Stimulated activated CD8-positive, alpha-beta memory T cell treated with anti-CD3 and anti-CD28 coated beads, Interleukin-4, amount 100 ng/mL, for 24 hours (primary cell): ENCODE measurements around the gene ZNF778.
A peak's percentile ranks its signal among the peaks of the same experiment; 100 is the strongest.
"Not testable (repeated sequence)": the region's sequence is repeated elsewhere in the genome, so short reads cannot be mapped to it uniquely, and the experiment has no call there.

Experiments used
- DNase-seq: peaks from one replicate; pipeline ENCODE4 v3.0.0-alpha.2; 2020; ENCODE audit warnings: low read depth

ZNF778 gene

GRCh38 chr16:89183463-89183862, 34.0 kb upstream of the ZNF778 start:
- no peak for DNase-seq

GRCh38 chr16:89183975-89184676, 33.4 kb upstream of the ZNF778 start:
- DNase-seq: no peak

- no peak for DNase-seq
Measured at GRCh38 chr16:89184677-89184932, 32.9 kb upstream of the ZNF778 start.

GRCh38 chr16:89184933-89185794, 32.3 kb upstream of the ZNF778 start:
- no peak for DNase-seq

GRCh38 chr16:89185887-89186592, 31.5 kb upstream of the ZNF778 start:
- not testable (repeated sequence) for DNase-seq

GRCh38 chr16:89186593-89187031, 30.9 kb upstream of the ZNF778 start:
- DNase-seq: not testable (repeated sequence)

- DNase-seq: no peak
Measured at GRCh38 chr16:89187032-89187769, 30.3 kb upstream of the ZNF778 start.

GRCh38 chr16:89187770-89188392, 29.6 kb upstream of the ZNF778 start:
- DNase-seq: no peak

- not testable (repeated sequence) for DNase-seq
Measured at GRCh38 chr16:89188471-89189357, 28.8 kb upstream of the ZNF778 start.

- DNase-seq: no peak
Measured at GRCh38 chr16:89189358-89190025, 28.0 kb upstream of the ZNF778 start.

- no peak for DNase-seq
Measured at GRCh38 chr16:89190150-89190958, 27.1 kb upstream of the ZNF778 start.

GRCh38 chr16:89191033-89191900, 26.2 kb upstream of the ZNF778 start:
- DNase-seq: no peak

- no peak for DNase-seq
Measured at GRCh38 chr16:89191901-89192185, 25.7 kb upstream of the ZNF778 start.

- DNase-seq: peak; percentile 68
Measured at GRCh38 chr16:89192186-89192955, 25.1 kb upstream of the ZNF778 start.

- DNase-seq: peak; percentile 43
Measured at GRCh38 chr16:89192956-89193575, 24.4 kb upstream of the ZNF778 start.

- DNase-seq: no peak
Measured at GRCh38 chr16:89193576-89194293, 23.8 kb upstream of the ZNF778 start.
